Middle frontal gyrus (tissue), 1 donor: ENCODE results near the gene CTSE.
"Not testable (repeated sequence)": the region's sequence is repeated elsewhere in the genome, so short reads cannot be mapped to it uniquely, and the experiment has no call there.

Source experiments
- DNase-seq: peaks from one replicate; pipeline ENCODE4 v3.0.0-alpha.2; 2015; ENCODE audit warnings: low spot score; ENCODE audit errors: extremely low spot score

The CTSE gene

DNA sequence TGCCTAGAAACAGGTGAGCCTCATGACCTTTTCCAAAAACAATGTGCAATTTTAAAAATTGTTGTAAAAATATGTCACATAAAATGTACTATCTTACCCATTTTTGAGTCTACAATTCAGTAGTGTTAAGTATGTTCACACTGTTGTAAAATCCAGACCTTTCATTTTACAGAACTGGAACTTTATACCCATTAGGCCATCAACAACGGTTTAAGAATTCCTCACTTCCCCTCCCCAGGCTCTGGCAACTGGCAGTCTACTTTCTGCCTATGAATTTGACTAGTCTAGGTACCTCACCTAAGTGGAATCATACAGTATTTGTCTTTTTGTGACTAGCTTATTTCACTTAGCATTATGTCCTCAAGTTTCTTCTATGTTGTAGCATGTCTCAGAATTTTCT lies 8.6 kb downstream of the CTSE start:
- DNase-seq = no peak

DNA sequence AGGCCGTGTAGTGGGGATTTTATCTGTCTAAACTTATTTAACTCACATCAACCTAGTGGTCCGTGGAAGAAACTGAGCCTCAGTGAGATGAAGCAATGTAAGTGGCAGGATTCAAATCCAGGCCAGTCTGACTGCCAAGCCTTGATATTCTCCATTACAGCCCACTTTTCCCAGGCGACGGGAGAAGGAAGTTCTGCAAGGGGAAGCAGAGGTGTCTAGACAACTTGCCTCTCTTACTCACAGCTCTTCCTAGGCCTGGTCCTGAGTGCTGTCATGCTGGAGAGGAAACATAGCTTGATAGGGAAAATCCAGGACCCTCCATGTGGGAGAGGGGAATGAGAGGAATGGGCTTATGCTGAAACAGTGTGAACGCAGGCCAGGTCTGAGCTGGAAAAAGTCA lies 9.1 kb downstream of the CTSE start:
- no peak for DNase-seq

DNA sequence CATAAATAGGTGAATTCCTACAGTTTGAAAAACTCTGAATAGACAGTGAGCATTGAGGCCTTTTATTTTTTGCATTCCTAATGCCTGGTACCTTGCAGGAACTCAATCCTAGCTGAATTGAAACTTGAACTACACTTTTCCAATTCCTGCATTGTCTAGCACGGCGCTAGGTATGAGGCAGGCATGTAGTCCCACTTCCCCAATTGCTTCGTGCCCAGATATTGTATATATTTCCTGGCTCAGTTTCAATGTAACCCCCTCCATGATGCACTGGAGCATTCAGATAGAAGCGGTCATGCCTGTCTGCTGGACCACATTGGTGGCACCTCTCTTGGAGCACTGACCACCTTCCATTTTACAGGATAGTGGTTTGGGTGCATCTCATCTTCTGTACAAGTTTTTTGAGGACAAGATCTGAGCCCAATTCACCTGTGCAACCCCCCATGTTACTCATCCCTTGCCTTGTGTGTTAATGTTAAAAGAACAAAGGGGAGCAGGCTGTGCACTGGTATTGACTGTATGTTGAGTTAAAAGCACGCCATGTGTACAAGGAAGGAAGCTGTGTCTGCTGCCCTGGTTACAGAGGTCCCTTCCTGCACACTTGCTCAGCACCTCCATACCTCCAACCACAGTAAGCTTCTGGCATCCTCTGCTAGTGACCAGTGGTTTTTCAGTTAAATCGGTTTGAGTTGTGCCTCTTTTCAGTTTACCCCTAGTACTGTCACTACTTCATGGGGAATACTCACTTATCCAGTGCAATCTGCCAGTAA lies 10.5 kb downstream of the CTSE start:
- no peak for DNase-seq

- DNase-seq = no peak
These were observed 11.4 kb downstream of the CTSE start for GRCh38 chr1:206012086-206012859.

DNA sequence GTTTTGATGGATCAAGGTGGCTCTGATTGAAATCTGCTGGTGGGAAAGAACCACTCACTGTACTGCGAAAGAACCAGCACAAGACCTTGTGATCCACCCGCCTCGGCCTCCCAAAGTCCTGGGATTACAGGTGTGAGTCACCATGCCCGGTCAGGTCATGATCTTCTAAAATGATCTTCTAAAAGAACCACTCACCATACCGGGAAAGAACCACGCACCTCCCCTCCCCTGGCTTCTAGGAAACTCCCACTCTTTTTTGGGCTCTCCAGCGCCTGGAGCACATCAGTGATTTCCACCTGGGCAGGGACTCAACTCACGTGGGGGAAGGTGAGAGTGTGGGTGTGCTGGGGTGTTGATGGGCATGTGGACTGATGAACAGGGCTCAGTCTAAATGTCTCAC lies 12.6 kb downstream of the CTSE start:
- no peak for DNase-seq

GRCh38 chr1:206010060-206010459 lies 13.6 kb downstream of the CTSE start:
- no peak for DNase-seq

DNA sequence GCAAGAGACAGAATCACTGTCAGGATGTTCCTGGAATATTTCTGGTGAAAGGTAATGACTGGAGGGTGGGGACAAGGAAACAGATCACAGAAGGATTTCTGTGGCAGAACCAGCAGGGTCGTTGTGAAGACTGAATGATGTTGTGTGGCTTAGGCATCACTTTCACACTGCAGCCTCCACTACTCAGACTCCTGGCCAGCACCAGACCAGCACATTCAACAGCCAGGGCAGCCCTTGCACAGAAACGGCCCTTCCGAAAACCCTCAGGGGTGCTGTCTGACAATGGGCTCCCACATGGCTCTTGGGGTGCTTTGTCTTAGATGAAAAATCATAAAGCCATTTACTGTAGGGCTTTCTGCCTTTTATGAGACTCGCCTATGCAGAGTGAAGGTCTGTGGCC lies 16.7 kb downstream of the CTSE start:
- no peak for DNase-seq

- DNase-seq = no peak
These were observed 17.9 kb downstream of the CTSE start for GRCh38 chr1:206005778-206006180.

DNA sequence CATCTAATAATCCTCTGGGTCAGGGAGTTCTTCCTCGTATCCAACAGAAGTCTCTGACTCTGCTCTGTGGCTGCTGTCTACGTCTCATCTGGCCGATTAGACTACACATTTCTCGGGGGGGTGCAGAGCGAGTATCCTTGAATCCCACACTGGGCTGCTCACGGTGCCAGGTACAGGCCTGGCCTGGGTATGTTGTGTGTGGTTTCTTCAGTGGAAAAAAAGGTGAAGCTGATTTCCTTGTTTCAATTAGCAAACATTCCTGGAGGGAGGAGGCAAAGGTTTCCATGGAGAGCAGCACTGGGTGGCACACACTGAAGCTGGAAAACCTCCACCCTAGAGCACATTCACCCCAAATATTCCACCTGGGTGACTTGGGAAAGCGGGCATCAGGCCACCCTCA lies 18.5 kb downstream of the CTSE start:
- DNase-seq = no peak

DNA sequence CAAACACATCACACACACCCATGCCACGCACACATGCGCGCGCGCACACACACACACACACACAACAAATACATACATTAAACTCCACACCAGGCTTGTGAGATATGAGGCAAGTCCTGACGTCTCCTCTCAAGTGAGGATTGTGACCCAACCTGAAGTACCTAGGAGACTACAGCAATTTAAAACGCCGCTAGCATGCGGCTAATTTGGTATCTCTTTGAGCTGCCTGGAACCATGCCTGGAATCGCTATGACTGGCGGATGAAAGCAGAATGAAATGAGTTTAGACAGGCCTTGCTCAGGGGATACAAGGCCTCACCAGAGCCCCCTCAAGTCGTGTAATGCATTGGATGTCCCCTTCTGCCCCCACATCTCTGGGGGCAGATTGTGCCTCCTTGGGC lies 18.9 kb downstream of the CTSE start:
- DNase-seq = no peak

DNA sequence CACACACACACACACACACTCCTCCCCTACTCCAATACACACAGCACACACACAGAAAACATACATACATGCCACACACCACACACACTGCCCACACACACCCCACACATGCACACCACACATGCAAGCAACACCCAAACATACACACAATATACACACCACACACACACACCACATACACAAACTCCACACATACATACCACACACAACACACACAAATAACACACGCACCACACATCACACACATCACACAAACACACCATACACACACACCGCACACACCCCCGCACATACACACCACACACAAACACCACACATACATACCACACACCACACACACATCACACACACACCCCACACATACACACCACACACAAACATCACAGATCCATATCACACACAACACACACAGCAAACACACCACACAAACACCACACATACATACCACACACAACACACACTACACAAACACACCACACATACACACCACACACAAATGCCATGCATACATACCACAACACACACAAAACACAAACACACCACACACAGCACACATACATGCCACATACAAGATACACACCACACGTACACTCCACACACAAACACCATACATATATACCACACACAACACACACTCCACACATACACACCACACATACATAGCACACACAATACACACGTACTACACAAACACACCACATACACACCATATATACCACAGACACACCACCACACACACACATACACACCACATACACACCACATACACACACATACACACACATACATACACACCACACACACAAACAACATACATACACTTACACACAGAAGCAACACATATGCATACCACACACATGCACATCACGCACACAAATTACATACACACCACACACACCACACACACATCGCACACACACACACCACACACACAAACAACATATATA lies 19.6 kb downstream of the CTSE start:
- no peak for DNase-seq

- no peak for DNase-seq
These were observed 20.6 kb downstream of the CTSE start, which contains the start of gene RAB7B for GRCh38 chr1:206002871-206003801. TSS of gene RAB7B (minus strand) at chr1:206003395. CDS start at chr1:205994135, 9,260 bp downstream.

DNA sequence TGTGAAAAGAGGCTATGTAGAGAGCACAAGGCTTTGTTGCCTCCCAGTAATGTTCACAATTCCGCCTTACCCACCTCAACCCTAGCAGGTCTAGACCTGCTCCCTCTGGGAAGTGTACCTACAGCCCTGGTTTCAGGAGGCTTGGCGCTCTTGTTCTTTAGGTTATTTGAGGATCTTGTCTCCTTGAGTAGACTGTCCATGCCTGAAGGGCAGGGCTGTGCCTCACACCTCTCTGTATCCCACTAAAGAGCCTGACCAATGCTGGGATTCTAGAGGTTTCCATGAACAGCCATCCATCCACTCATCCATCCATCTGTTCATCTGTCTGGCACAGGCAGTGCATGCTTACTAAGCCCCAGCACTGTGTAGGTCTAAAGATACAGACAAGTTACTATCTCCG lies 21.5 kb downstream of the CTSE start:
- DNase-seq = no peak

GRCh38 chr1:206001476-206001888 lies 22.2 kb downstream of the CTSE start:
- DNase-seq = peak; percentile 47

GRCh38 chr1:206000641-206001339 lies 22.9 kb downstream of the CTSE start:
- no peak for DNase-seq

DNA sequence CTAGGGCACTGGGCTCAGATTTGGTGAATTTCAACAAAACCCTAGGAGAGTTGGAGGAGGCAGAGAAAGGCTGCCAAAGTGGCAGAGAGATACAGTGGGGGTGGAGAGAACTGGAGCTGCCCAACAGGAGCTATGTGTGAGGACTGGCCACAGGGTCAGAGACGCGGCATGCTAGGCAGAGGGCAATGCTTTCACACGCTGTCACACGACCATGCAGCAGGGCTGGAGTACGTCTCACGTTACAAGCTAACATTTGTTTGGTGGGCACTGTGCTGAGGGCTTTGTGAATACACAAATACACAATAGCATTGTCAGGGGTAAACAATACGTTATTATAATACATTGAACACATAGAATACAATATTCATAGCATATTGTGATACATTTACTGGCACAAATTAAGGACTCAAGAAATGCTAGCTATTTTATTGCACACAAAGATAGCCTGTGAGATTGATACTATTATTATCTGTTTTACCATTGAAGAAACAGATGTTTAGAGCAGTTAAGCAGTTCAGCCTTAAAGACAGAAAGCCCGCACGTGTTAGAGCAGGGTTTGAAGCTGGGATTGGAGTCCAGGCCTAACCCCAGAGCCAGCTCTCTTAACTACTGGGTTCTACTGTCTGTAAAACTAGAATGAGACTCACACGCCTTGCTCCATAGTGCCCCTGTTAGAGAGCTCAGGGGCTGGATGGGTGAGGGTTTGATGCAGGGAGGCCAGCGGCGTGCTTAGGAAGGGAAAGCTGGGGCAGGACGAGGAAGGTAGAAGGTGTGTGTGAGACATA lies 25.0 kb downstream of the CTSE start:
- DNase-seq = no peak

DNA sequence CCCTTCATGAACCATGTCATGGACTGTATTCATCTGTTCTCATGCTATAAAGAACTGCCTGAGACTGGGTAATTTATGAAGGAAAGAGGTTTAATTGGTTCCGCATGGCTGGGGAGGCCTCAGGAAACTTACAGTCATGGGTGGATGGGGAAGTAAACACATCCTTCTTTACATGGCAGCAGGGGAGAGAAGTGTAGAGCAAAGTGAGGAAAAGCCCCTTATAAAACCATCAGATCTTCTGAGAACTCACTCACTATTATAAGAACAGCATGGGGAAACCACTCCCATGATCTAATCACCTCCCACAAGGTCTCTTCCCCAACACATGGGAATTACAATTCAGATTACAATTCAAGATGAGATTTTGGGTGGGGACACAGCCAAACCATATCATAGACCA lies 27.1 kb downstream of the CTSE start:
- DNase-seq = not testable (repeated sequence)

DNA sequence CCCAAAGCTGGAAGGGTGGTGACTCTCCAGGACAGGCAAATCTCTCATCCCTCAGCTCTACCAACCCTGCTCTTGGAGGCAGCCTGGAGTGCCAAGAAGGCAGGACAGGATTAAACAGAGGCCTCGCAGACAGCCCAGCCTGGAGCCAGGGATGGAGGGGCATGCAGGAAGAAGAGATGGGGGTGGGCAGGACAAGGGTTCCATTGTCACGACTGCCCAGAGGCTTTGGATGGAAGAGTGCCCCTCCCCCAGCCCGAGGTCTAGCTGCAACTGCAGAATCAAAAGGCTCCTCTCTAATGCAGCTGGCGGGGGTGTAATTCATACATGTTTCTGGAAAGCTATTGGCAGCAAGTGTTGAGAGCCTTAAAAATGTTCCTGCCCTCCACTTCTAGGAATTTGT lies 29.3 kb downstream of the CTSE start:
- peak; percentile 77 for DNase-seq

- DNase-seq = no peak
These were observed 30.6 kb downstream of the CTSE start for GRCh38 chr1:205993068-205993467.
